Inflammatory macrophage treated with lipopolysaccharide for 1 hour (primary cell): ENCODE measurements around the gene GATAD1.
A peak's percentile ranks its signal among the peaks of the same experiment; 100 is the strongest.
"Not testable (repeated sequence)": the region's sequence is repeated elsewhere in the genome, so short reads cannot be mapped to it uniquely, and the experiment has no call there.

Experiments
- DNase-seq, 2 donors: peaks; one replicate each; pipeline ENCODE4 v3.0.0-alpha.2; 2020 to 2022

GATAD1 gene

GRCh38 chr7:92447345-92448204 is at the start of gene GATAD1:
Gene GATAD1, plus strand, starts transcription at chr7:92447482. Its CDS starts 248 bp downstream, at chr7:92447730.
- peak; percentile 86 to 91 for DNase-seq

- no peak for DNase-seq
These were observed 49.7 kb upstream of the GATAD1 start for GRCh38 chr7:92397542-92397941.

GRCh38 chr7:92400013-92400412 is 47.3 kb upstream of the GATAD1 start:
- no peak for DNase-seq

- no peak for DNase-seq
These were observed 44.1 kb upstream of the GATAD1 start for GRCh38 chr7:92402920-92403759.

GRCh38 chr7:92403760-92404074 is 43.6 kb upstream of the GATAD1 start:
- DNase-seq = no peak

GRCh38 chr7:92404170-92404614 is 43.1 kb upstream of the GATAD1 start:
- no peak for DNase-seq

- DNase-seq = no peak
These were observed 37.9 kb upstream of the GATAD1 start for GRCh38 chr7:92409357-92409756.

- DNase-seq = not testable (repeated sequence)
These were observed 37.1 kb upstream of the GATAD1 start for GRCh38 chr7:92410162-92410561.

- DNase-seq = no peak
These were observed 34.5 kb upstream of the GATAD1 start for GRCh38 chr7:92412745-92413144.

- no peak for DNase-seq
These were observed 33.7 kb upstream of the GATAD1 start for GRCh38 chr7:92413550-92413949.

- DNase-seq = no peak
These were observed 32.1 kb upstream of the GATAD1 start for GRCh38 chr7:92415225-92415624.

GRCh38 chr7:92417913-92418312 is 29.4 kb upstream of the GATAD1 start:
- DNase-seq = no peak

GRCh38 chr7:92421676-92422435 is 25.4 kb upstream of the GATAD1 start:
- no peak for DNase-seq

GRCh38 chr7:92422926-92423325 is 24.4 kb upstream of the GATAD1 start:
- no peak for DNase-seq

GRCh38 chr7:92423710-92424131 is 23.6 kb upstream of the GATAD1 start:
- DNase-seq = peak; percentile 26 to 37

- peak in 1 of 2 donors; percentile 15 for DNase-seq
These were observed 21.9 kb upstream of the GATAD1 start for GRCh38 chr7:92425311-92425947.

GRCh38 chr7:92427193-92427592 is 20.1 kb upstream of the GATAD1 start:
- no peak for DNase-seq

- no peak for DNase-seq
These were observed 14.9 kb upstream of the GATAD1 start for GRCh38 chr7:92432299-92432946.

- no peak for DNase-seq
These were observed 14.3 kb upstream of the GATAD1 start for GRCh38 chr7:92433019-92433418.

- DNase-seq = no peak
These were observed 11.7 kb upstream of the GATAD1 start for GRCh38 chr7:92435542-92435941.

- DNase-seq = peak; percentile 47 to 67
These were observed 10.5 kb upstream of the GATAD1 start for GRCh38 chr7:92436612-92437445.
